ENCODE results near the gene GRHPR.

Gene GRHPR

DNA sequence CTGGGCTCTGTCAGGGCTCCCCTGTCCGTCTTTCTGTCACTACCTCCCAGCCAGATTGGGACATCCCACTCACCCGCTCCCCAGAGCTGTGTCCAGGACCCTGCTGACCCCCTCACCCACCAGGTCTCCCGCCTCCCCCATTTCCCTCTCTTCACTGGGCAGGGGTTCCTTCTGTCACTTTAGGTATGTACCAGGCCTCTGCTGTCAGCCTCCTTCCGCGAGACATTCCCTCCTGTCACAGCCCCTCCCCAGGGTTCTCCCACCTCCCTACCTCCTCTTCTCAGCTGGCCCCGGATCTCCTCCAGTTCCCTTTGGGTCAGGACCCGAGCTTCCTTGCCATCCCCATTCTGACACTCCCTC, 63.7 kb downstream of the GRHPR start:
- no peak for DNase-seq
